CD14-positive monocyte (primary cell): ENCODE data around the gene WDR20. TPM values are rescaled to one million over a fixed set of nuclear protein-coding genes. Genes with fewer than 3 reads are reported as not detected.

Source experiments
- DNase-seq, 3 donors: peaks; one replicate each; pipeline ENCODE4 v3.0.0-alpha.2; 2011 to 2022
- H2AFZ ChIP-seq: 2 replicates; pipeline ENCODE4 v1.6.0; 2012; ENCODE audit warnings: mild to moderate bottlenecking, low read depth, low read length, inconsistent platforms; ENCODE audit not compliant: insufficient read depth, poor library complexity, severe bottlenecking
- H3K27ac ChIP-seq, 2 donors: 1 replicate in 1 of 2; 2 replicates in 1 of 2; pipeline ENCODE4 v1.5.1; 2012 to 2013; ENCODE audit warnings: low read length in 2 of 2, control low read depth in 1 of 2, inconsistent platforms in 1 of 2, low read depth in 1 of 2, mild to moderate bottlenecking in 1 of 2
- H3K27me3 ChIP-seq, 2 donors: one replicate each; pipeline versions ENCODE4 v1.6.0 to v1.6.1; 2011 to 2013; ENCODE audit warnings: low read length in 2 of 2; ENCODE audit not compliant: control insufficient read depth in 2 of 2, insufficient read depth in 2 of 2
- H3K36me3 ChIP-seq, 2 donors: replicated peaks in 1 of 2; 1 replicate in 1 of 2; 2 replicates in 1 of 2; pipeline versions ENCODE4 v1.5.1 to v1.6.1; 2012 to 2013; ENCODE audit warnings: low read length in 2 of 2, control low read depth in 1 of 2, inconsistent platforms in 1 of 2, mild to moderate bottlenecking in 1 of 2; ENCODE audit not compliant: insufficient read depth in 2 of 2, control insufficient read depth in 1 of 2
- H3K4me1 ChIP-seq, 2 donors: 1 replicate in 1 of 2; 2 replicates in 1 of 2; pipeline versions ENCODE4 v1.5.1 to v1.6.1; 2012 to 2013; ENCODE audit warnings: low read length in 2 of 2, control low read depth in 1 of 2, inconsistent platforms in 1 of 2, mild to moderate bottlenecking in 1 of 2, moderate library complexity in 1 of 2; ENCODE audit not compliant: insufficient read depth in 2 of 2, control insufficient read depth in 1 of 2
- H3K4me2 ChIP-seq: replicated peaks from 2 replicates; pipeline ENCODE3; 2012; ENCODE audit warnings: low read length, moderate library complexity, mild to moderate bottlenecking; ENCODE audit not compliant: poor library complexity, severe bottlenecking; ENCODE audit errors: extremely low read depth
- H3K4me3 ChIP-seq, 3 experiments: fragments of 200-600 bp in 1 of 3; sonication (generic) in 1 of 3; replicated peaks in 1 of 3; 1 replicate in 2 of 3; 2 replicates in 1 of 3; pipeline ENCODE4 v1.5.1; 2011 to 2013; ENCODE audit warnings: low read length in 3 of 3, mild to moderate bottlenecking in 3 of 3, control low read depth in 2 of 3, low read depth in 2 of 3, inconsistent platforms in 1 of 3, moderate library complexity in 1 of 3
- H3K79me2 ChIP-seq: 2 replicates; pipeline ENCODE4 v1.6.0; 2012; ENCODE audit warnings: mild to moderate bottlenecking, control low read depth, inconsistent platforms, low read length, moderate library complexity; ENCODE audit not compliant: insufficient read depth
- H3K9ac ChIP-seq: 2 replicates; pipeline ENCODE4 v1.6.0; 2017; ENCODE audit warnings: low read length, mild to moderate bottlenecking; ENCODE audit not compliant: insufficient read depth, poor library complexity, severe bottlenecking
- H3K9me3 ChIP-seq, 2 donors: replicated peaks in 1 of 2; 1 replicate in 1 of 2; 2 replicates in 1 of 2; pipeline versions ENCODE4 v1.5.1 to v1.6.1; 2012 to 2013; ENCODE audit warnings: low read length in 2 of 2, control low read depth in 1 of 2; ENCODE audit not compliant: control insufficient read depth in 1 of 2, insufficient read depth in 1 of 2
- H4K20me1 ChIP-seq: 2 replicates; pipeline ENCODE4 v1.6.0; 2012; ENCODE audit warnings: mild to moderate bottlenecking, low read length, control low read depth, moderate library complexity; ENCODE audit not compliant: insufficient read depth
- H3K27ac Mint-ChIP-seq, 7 donors: one replicate each; pipeline ENCODE4 v1.8.0; 2020; ENCODE audit warnings: mild to moderate bottlenecking in 7 of 7, mixed read lengths in 7 of 7, moderate library complexity in 6 of 7, inconsistent platforms in 2 of 7
- H3K27me3 Mint-ChIP-seq, 3 donors: one replicate each; pipeline ENCODE4 v1.8.0; 2021 to 2022; ENCODE audit warnings: low read depth in 3 of 3, mild to moderate bottlenecking in 3 of 3, mixed read lengths in 3 of 3, moderate library complexity in 3 of 3, inconsistent platforms in 1 of 3
- H3K36me3 Mint-ChIP-seq, 2 donors: one replicate each; pipeline ENCODE4 v1.8.0; 2020; ENCODE audit warnings: mixed read lengths in 2 of 2, inconsistent platforms in 1 of 2, mild to moderate bottlenecking in 1 of 2
- H3K4me1 Mint-ChIP-seq: one replicate; pipeline ENCODE4 v1.8.0; 2020; ENCODE audit warnings: mild to moderate bottlenecking, mixed read lengths
- H3K4me3 Mint-ChIP-seq, 2 donors: one replicate each; pipeline ENCODE4 v1.8.0; 2020; ENCODE audit warnings: mild to moderate bottlenecking in 2 of 2, mixed read lengths in 2 of 2, moderate library complexity in 1 of 2
- H3K9me3 Mint-ChIP-seq, 7 donors: one replicate each; pipeline ENCODE4 v1.8.0; 2020 to 2022; ENCODE audit warnings: mixed read lengths in 7 of 7, mild to moderate bottlenecking in 6 of 7, moderate library complexity in 6 of 7, inconsistent platforms in 2 of 7
- CTCF ChIP-seq: fragments of 200-600 bp; IDR thresholded peaks from one replicate; pipeline ENCODE4 v1.8.0; 2022; ENCODE audit warnings: antibody characterized with exemption, mild to moderate bottlenecking
- WGBS: methylation state at CpG from one replicate; pipeline ENCODE4 v1.1.5; 2013; ENCODE audit warnings: missing lambda C conversion rate; ENCODE audit not compliant: insufficient coverage; 5-methylcytosine and 5-hydroxymethylcytosine counted together
- intact Hi-C, 2 donors: fragments of 100-400 bp; cut with micrococcal nuclease; formaldehyde crosslinking; loops; one replicate each; pipeline versions ENCODE4 v1.15.0 to v1.15.1; 2023
- polyA plus RNA-seq, 3 donors: library from polyadenylated mRNA; depleted of rRNA in 1 of 3; unstranded in 2 of 3; stranded (reverse) in 1 of 3; fragments of 300-500 nt in 2 of 3; fragments of >200 nt in 1 of 3; fragmentation: Illumina TruSeq in 2 of 3; gene quantifications; 1 replicate in 2 of 3; 2 replicates in 1 of 3; pipeline ENCODE4 v1.2.3, GENCODE V29; 2012 to 2021

Gene WDR20
- polyA plus RNA-seq, 3 donors = 7.4 to 13.3 (median 9.0) TPM

GRCh38 chr14:102222009-102222575, 82.4 kb downstream of the WDR20 start:
- Histone ChIP-seq H2AFZ (no peak overlapping the region), H3K4me2 (no peak overlapping the region), H3K27me3 (no peaks in the 10 kb centered on the region), H4K20me1 (peaks cover 30% of the 10 kb centered on the region), H3K36me3 (peaks cover 0 to 31% of the 10 kb centered on the region in 2 donors), H3K9ac (no peak overlapping the region), H3K4me3 (no peak overlapping the region), H3K9me3 (no peaks in the 10 kb centered on the region), H3K27ac (no peak overlapping the region), H3K79me2 (no peaks in the 10 kb centered on the region), H3K4me1 (no peaks in the 10 kb centered on the region)
- no peak for DNase-seq
- H3K36me3 Mint-ChIP-seq = peaks cover 21 to 38% of the 10 kb centered on the region in 2 donors
- H3K4me1 Mint-ChIP-seq = peaks cover 2% of the 10 kb centered on the region
- peak overlapping the region in 1 of 7 donors; percentile 35 for H3K27ac Mint-ChIP-seq
- intact Hi-C loops = no loop called here
- peaks cover 0 to 2% (median 0%) of the 10 kb centered on the region in 3 donors for H3K27me3 Mint-ChIP-seq
- H3K4me3 Mint-ChIP-seq = no peak overlapping the region
- TF ChIP-seq CTCF = no peak
- H3K9me3 Mint-ChIP-seq = no peaks in the 10 kb centered on the region
- 94% methylated on average over 11 of the region's 13 CpGs for WGBS

DNA sequence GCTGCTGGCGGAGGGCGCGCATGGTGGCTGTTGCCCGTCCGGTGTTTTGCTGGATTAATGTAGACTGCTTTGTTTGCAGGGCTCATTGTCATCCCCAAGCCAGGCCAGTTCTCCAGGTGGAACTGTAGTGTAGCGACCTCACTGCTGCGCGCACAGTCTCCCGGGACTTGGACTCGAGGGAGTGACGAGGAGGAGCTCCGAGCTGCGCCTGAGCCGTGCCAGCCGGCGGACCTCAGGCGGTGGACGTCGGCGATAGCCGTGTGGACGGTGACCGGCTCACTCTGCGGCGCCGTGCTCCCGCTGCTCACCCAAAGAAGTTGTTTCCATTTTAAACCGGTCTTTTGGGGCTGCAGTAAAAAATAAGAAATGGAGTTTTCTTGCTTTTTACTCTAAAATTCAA, 83.1 kb downstream of the WDR20 start:
- Histone ChIP-seq H3K4me2 (no peak overlapping the region), H4K20me1 (peaks cover 23% of the 10 kb centered on the region), H3K27ac (no peak overlapping the region), H3K27me3 (no peaks in the 10 kb centered on the region), H3K9ac (no peak overlapping the region), H2AFZ (no peak overlapping the region), H3K9me3 (no peaks in the 10 kb centered on the region), H3K4me3 (no peak overlapping the region), H3K79me2 (no peaks in the 10 kb centered on the region), H3K4me1 (no peaks in the 10 kb centered on the region), H3K36me3 (peaks cover 0 to 31% of the 10 kb centered on the region in 2 donors)
- 97% methylated on average over 18 of the region's 28 CpGs for WGBS
- TF ChIP-seq CTCF = no peak
- peaks cover 0 to 2% (median 0%) of the 10 kb centered on the region in 3 donors for H3K27me3 Mint-ChIP-seq
- DNase-seq = no peak
- H3K4me3 Mint-ChIP-seq = no peak overlapping the region
- peaks cover 2% of the 10 kb centered on the region for H3K4me1 Mint-ChIP-seq
- H3K27ac Mint-ChIP-seq = no peak overlapping the region
- peaks cover 16 to 33% of the 10 kb centered on the region in 2 donors for H3K36me3 Mint-ChIP-seq
- intact Hi-C loops = no loop called here
- H3K9me3 Mint-ChIP-seq = no peaks in the 10 kb centered on the region
